Endothelial cell (in vitro differentiated cells): Measurements from ENCODE around the gene OVOL2. TPM values are rescaled to one million over a fixed set of nuclear protein-coding genes. Genes with fewer than 3 reads are reported as not detected.

Experiments used
- DNase-seq: peaks from one replicate; pipeline ENCODE4 v3.0.0; 2021; ENCODE audit warnings: low spot score
- H3K27ac Mint-ChIP-seq: one replicate; pipeline ENCODE4 v1.8.0; 2021; ENCODE audit warnings: mixed read lengths, inconsistent platforms; ENCODE audit not compliant: unreplicated experiment
- H3K27me3 Mint-ChIP-seq: one replicate; pipeline ENCODE4 v1.8.0; 2021; ENCODE audit warnings: mild to moderate bottlenecking, moderate library complexity, mixed read lengths, inconsistent platforms; ENCODE audit not compliant: unreplicated experiment
- H3K36me3 Mint-ChIP-seq: one replicate; pipeline ENCODE4 v1.8.0; 2021; ENCODE audit warnings: mild to moderate bottlenecking, low read depth, mixed read lengths, inconsistent platforms; ENCODE audit not compliant: unreplicated experiment
- H3K4me1 Mint-ChIP-seq: one replicate; pipeline ENCODE4 v1.8.0; 2021; ENCODE audit warnings: mild to moderate bottlenecking, mixed read lengths, inconsistent platforms; ENCODE audit not compliant: unreplicated experiment
- H3K4me3 Mint-ChIP-seq: one replicate; pipeline ENCODE4 v1.8.0; 2021; ENCODE audit warnings: mild to moderate bottlenecking, mixed read lengths, inconsistent platforms; ENCODE audit not compliant: unreplicated experiment
- H3K9me3 Mint-ChIP-seq: one replicate; pipeline ENCODE4 v1.8.0; 2021; ENCODE audit warnings: mixed read lengths, inconsistent platforms; ENCODE audit not compliant: unreplicated experiment
- total RNA-seq: library from RNA; stranded (reverse); fragmentation: NEBNext Ultra II Directional; extraction: Animal tissue kit (Norgen Biotek cat#: 25700); gene quantifications from one replicate; pipeline ENCODE4 v1.2.1, GENCODE V29; 2021; ENCODE audit not compliant: unreplicated experiment
- TF ChIP-seq, protein P1 (sequence below): fragments of 200-600 bp; sonication (generic); IDR thresholded peaks from one replicate; pipeline ENCODE4 v1.5.0; 2021; ENCODE audit warnings: antibody characterized with exemption; ENCODE audit not compliant: unreplicated experiment

OVOL2 gene
- total RNA-seq, 1 donor from 2014 or later, result not detected

DNA sequence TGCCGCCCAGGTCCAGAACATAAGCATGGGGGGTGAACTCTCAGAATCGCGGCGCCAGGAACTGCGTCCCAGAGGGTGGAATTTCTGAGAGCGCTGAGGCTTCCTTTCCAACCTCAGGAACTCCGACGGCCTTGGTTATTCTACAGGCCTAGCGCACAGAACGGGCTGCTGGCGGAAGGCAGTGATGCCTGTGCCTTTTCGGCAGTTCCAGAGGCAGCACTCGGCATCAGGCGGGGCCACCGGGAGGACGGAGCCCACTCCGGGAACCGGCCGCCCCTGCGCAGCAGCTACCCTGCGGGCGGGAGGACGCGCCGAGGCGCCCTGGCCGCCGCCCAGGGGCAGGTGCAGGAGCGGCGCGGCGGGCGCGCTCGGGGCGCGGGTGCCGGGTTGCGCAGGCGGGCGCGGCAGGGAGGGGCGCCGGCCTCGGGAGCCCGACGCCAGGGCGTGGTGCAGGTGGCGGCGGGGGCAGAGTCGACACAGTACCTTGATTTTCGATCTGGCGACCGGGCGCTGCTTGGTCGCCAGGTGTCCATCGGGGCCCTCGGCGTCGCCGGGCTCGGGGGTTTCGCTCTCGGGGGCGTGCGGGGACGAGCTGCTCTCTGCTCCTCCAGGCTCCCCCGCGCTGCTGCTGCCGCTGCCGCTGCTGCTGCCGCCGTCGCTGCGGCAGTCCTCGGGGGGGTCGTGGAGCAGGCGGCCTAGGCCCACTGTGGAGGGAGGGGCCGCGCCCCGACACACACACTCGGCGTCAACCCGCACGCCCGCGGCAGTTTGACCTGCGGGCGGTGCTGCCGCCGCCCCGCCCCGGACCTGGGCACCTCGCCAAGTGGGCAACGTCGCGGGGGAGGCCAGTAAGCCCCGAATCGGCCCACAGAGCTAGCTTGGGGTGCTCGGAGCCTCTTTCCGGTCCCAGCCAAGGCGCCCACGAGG is 1.3 kb downstream of the OVOL2 start:
- Mint-ChIP-seq H3K9me3 (no peaks in the 10 kb centered on the region), H3K4me3 (peak overlapping the region; percentile 76), H3K4me1 (peaks cover 7% of the 10 kb centered on the region), H3K27me3 (peaks cover 12% of the 10 kb centered on the region), H3K27ac (no peak overlapping the region), H3K36me3 (no peaks in the 10 kb centered on the region)
- TF ChIP-seq, protein P1, sequence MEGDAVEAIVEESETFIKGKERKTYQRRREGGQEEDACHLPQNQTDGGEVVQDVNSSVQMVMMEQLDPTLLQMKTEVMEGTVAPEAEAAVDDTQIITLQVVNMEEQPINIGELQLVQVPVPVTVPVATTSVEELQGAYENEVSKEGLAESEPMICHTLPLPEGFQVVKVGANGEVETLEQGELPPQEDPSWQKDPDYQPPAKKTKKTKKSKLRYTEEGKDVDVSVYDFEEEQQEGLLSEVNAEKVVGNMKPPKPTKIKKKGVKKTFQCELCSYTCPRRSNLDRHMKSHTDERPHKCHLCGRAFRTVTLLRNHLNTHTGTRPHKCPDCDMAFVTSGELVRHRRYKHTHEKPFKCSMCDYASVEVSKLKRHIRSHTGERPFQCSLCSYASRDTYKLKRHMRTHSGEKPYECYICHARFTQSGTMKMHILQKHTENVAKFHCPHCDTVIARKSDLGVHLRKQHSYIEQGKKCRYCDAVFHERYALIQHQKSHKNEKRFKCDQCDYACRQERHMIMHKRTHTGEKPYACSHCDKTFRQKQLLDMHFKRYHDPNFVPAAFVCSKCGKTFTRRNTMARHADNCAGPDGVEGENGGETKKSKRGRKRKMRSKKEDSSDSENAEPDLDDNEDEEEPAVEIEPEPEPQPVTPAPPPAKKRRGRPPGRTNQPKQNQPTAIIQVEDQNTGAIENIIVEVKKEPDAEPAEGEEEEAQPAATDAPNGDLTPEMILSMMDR, result no peak
- DNase-seq, result no peak

DNA sequence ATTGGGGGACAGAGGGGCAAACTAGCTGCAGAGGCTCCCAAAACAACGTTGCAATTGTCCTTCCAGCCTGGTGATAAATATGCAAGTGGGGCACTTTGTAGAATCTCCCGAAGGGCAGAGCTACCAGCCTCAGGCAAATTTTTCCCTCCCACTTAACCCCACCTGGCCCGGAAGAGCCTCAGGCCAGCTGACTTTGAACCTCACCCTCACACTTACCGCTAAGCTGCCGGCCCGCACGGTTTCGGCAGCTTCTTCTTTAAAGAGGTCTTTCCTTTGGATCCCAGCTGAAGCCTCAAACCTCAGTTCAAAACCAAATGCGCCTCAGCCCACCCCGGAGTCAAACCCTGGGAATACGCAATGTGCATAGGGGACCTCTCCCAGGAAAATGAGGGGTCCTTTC is 2.5 kb downstream of the OVOL2 start:
- H3K4me3 Mint-ChIP-seq, result no peak overlapping the region
- H3K27me3 Mint-ChIP-seq, result peaks cover 12% of the 10 kb centered on the region

DNA sequence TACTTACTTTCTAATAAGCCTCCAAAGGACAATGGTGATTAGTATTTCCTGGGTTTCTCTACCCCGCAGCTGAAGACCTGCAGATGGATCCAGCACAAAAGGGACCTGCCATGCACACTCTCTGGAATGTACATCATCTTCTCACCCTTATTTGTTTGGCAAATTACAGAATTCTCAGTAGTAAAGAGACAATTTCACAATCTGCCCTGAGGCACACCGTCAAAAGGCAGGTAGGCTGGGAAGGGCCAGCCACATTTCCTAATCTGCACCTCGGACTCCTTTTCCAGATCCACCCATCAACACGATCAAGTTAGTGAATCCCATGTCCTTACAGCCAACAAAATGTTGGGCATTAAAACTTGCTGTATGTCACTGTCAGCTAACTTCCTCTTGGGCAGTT is 4.9 kb downstream of the OVOL2 start:
- H3K36me3 Mint-ChIP-seq, result no peaks in the 10 kb centered on the region
- no peaks in the 10 kb centered on the region for H3K4me1 Mint-ChIP-seq
- no peak overlapping the region for H3K4me3 Mint-ChIP-seq
- peaks cover 10% of the 10 kb centered on the region for H3K27me3 Mint-ChIP-seq
- DNase-seq, result no peak
- no peaks in the 10 kb centered on the region for H3K9me3 Mint-ChIP-seq
- TF ChIP-seq, protein P1, result no peak
- peak overlapping the region; percentile 20 for H3K27ac Mint-ChIP-seq

More for the DNA sequence above, 2.5 kb downstream of the OVOL2 start:
- no peaks in the 10 kb centered on the region for H3K36me3 Mint-ChIP-seq
- TF ChIP-seq, protein P1, result no peak
- no peaks in the 10 kb centered on the region for H3K9me3 Mint-ChIP-seq
- peaks cover 7% of the 10 kb centered on the region for H3K4me1 Mint-ChIP-seq
- H3K27ac Mint-ChIP-seq, result no peak overlapping the region
- DNase-seq, result no peak

DNA sequence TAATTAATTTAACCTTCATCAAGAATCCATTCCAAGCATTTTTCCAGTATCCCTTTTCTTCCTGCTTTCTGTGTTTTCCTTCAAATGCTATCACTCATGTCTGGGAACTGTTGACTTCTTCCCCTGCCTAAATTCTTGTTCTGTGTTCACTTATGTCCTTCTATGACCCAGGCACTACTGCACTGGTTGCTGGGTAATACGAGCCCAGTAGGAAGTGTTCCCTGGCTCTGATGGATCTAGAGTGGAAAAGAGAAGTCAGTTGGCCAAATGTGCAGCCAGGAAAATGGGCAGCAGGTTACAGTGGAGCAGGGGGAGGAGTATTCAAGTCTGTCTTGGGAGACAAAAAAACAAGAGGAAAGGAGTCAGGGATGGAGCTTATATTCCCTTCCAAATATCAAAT is 7.1 kb downstream of the OVOL2 start:
- Mint-ChIP-seq H3K4me3 (no peak overlapping the region), H3K27ac (no peak overlapping the region), H3K36me3 (no peaks in the 10 kb centered on the region), H3K27me3 (peaks cover 4% of the 10 kb centered on the region), H3K9me3 (no peaks in the 10 kb centered on the region), H3K4me1 (no peaks in the 10 kb centered on the region)
- DNase-seq, result no peak
- TF ChIP-seq, protein P1, result no peak

DNA sequence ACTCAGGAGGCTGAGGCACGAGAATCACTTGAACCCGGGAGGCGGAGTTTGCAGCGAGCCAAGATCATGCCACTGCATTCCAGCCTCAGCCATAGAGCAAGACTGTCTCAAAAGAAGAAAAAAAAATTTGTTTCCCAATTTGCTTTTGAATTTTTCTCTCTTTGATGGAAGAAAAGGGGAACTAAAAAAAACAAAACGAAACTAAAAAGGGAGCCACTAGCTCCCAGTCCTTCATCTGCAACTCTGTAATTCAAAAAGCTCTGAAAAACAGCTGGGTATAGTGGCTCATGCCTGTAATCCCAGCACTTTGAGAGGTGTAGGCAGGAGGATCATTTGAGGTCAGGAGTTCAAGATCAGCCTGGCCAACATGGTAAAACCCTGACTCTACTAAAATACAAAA is 9.5 kb downstream of the OVOL2 start:
- H3K4me1 Mint-ChIP-seq, result no peaks in the 10 kb centered on the region
- H3K9me3 Mint-ChIP-seq, result no peaks in the 10 kb centered on the region
- no peak overlapping the region for H3K4me3 Mint-ChIP-seq
- no peak overlapping the region for H3K27ac Mint-ChIP-seq
- H3K27me3 Mint-ChIP-seq, result peaks cover 4% of the 10 kb centered on the region
- H3K36me3 Mint-ChIP-seq, result no peaks in the 10 kb centered on the region
- no peak for DNase-seq
- TF ChIP-seq, protein P1, result no peak
